Kasumi-1 (cell line): ENCODE results near the gene GJB5.
A peak's percentile ranks its signal among the peaks of the same experiment; 100 is the strongest.
"Not testable (repeated sequence)": the region's sequence is repeated elsewhere in the genome, so short reads cannot be mapped to it uniquely, and the experiment has no call there.

Experiments
- DNase-seq, 2 experiments: peaks; one replicate each; lab custom pipeline; 2025; lab: John Stamatoyannopoulos, UW

GJB5 gene

GRCh38 chr1:34754964-34755637 lies at the start of gene GJB5:
Gene GJB5 (plus strand): TSS chr1:34755047. CDS start chr1:34757331, 2,284 bp downstream.
- DNase-seq, result no peak

GRCh38 chr1:34705077-34705476 lies 49.8 kb upstream of the GJB5 start:
- DNase-seq, result no peak

GRCh38 chr1:34708106-34708505 lies 46.7 kb upstream of the GJB5 start:
- no peak for DNase-seq

GRCh38 chr1:34709547-34709946 lies 45.3 kb upstream of the GJB5 start:
- peak; percentile 1 to 2 for DNase-seq

GRCh38 chr1:34710812-34711211 lies 44.0 kb upstream of the GJB5 start:
- no peak for DNase-seq

- DNase-seq, result no peak
These were observed 43.4 kb upstream of the GJB5 start for GRCh38 chr1:34711485-34711884.

- DNase-seq, result no peak
These were observed 42.7 kb upstream of the GJB5 start for GRCh38 chr1:34712007-34712688.

GRCh38 chr1:34713443-34713842 lies 41.4 kb upstream of the GJB5 start:
- no peak for DNase-seq

GRCh38 chr1:34714386-34714785 lies 40.5 kb upstream of the GJB5 start:
- DNase-seq, result no peak

GRCh38 chr1:34715139-34715538 lies 39.7 kb upstream of the GJB5 start:
- DNase-seq, result no peak

- DNase-seq, result no peak
These were observed 33.6 kb upstream of the GJB5 start for GRCh38 chr1:34721241-34721640.

GRCh38 chr1:34721646-34722355 lies 33.0 kb upstream of the GJB5 start:
- no peak for DNase-seq

- no peak for DNase-seq
These were observed 28.0 kb upstream of the GJB5 start for GRCh38 chr1:34726861-34727260.

- DNase-seq, result no peak
These were observed 24.4 kb upstream of the GJB5 start for GRCh38 chr1:34730485-34730884.

GRCh38 chr1:34732831-34733230 lies 22.0 kb upstream of the GJB5 start:
- not testable (repeated sequence) for DNase-seq

GRCh38 chr1:34736692-34737091 lies 18.2 kb upstream of the GJB5 start:
- no peak for DNase-seq

- DNase-seq, result not testable (repeated sequence)
These were observed 17.6 kb upstream of the GJB5 start for GRCh38 chr1:34737236-34737635.

GRCh38 chr1:34739613-34740012 lies 15.2 kb upstream of the GJB5 start:
- no peak for DNase-seq

- no peak for DNase-seq
These were observed 14.5 kb upstream of the GJB5 start for GRCh38 chr1:34740161-34740868.

- DNase-seq, result peak; percentile 58 to 76
These were observed 12.1 kb upstream of the GJB5 start for GRCh38 chr1:34742667-34743270.

GRCh38 chr1:34743775-34744174 lies 11.1 kb upstream of the GJB5 start:
- no peak for DNase-seq

GRCh38 chr1:34744851-34745250 lies 10.0 kb upstream of the GJB5 start:
- DNase-seq, result no peak
